ENCODE measurements around the gene DNAAF3. TPM values are rescaled to one million over a fixed set of nuclear protein-coding genes. Genes with fewer than 3 reads are reported as not detected.
A peak's percentile ranks its signal among the peaks of the same experiment; 100 is the strongest.

Gene DNAAF3
- total RNA-seq, 2 donors from 2014 or later: 1.6 TPM

DNA sequence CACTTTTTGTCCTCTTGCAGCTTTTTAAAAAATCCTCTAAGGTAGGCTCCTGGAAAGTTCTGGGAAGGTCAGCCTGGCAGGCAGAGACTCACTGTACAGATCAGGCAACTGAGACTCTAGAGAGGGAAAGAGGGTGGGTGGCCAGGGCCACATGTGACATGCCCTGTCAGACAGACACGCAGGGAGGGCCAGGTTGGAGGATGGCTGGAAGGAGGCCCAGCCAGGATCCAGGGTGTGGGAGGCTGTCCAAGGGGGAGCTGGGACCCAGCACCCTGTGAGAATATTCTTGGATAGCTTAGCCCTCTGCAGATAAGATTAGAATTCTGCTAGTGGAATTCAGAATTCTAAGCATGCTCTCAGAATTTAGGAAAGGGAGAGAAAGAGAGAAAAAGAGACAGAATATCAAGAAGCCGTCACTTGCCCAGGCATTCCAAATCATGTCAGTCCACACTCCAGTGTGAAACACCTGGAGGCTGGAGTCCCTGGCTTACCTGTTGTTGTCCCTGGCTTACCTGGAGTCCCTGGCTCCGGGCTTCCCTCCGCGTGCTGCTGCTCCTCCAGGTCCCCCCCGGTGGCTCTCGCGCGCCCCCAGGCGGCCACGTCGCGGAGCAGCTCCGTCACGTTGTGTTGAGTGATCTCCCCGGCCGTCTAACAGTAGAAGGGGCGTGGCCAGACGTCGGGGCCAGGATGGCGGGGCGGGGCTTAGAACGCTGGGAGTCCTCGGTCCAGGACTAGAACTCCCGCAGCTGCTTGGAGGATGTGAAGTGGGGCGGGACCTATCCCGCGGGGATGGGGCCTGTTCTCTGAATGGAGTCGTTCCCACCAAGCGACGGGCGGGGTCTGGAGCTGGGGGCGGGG is 6.1 kb downstream of the DNAAF3 start:
- Histone ChIP-seq H3K36me3 (replicated peaks in 1 of 2; ENCODE audit: insufficient read depth in 1 of 2, low read depth in 2 of 2) (no peaks in the 10 kb centered on the region), H3K27ac (no peak overlapping the region), H3K9me3 (no peaks in the 10 kb centered on the region), H3K4me1 (peaks cover 11% of the 10 kb centered on the region), H3K4me3 (no peak overlapping the region), H3K27me3 (peaks cover 0 to 38% of the 10 kb centered on the region in 2 donors)
- TF ChIP-seq, protein P1, sequence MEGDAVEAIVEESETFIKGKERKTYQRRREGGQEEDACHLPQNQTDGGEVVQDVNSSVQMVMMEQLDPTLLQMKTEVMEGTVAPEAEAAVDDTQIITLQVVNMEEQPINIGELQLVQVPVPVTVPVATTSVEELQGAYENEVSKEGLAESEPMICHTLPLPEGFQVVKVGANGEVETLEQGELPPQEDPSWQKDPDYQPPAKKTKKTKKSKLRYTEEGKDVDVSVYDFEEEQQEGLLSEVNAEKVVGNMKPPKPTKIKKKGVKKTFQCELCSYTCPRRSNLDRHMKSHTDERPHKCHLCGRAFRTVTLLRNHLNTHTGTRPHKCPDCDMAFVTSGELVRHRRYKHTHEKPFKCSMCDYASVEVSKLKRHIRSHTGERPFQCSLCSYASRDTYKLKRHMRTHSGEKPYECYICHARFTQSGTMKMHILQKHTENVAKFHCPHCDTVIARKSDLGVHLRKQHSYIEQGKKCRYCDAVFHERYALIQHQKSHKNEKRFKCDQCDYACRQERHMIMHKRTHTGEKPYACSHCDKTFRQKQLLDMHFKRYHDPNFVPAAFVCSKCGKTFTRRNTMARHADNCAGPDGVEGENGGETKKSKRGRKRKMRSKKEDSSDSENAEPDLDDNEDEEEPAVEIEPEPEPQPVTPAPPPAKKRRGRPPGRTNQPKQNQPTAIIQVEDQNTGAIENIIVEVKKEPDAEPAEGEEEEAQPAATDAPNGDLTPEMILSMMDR (IDR thresholded peaks at IDR 0.05): peak; percentile 71 to 85 (median 78)
- TF ChIP-seq POLR2A (IDR thresholded peaks at IDR 0.05): no peak
- ATAC-seq (peak; percentile 87), DNase-seq (peak; percentile 84 to 91 (median 86))
- intact Hi-C loops (cut with DNase I): no loop called here
- 4 to 20% methylated on average over 5 to 33 of the region's 33 CpGs for WGBS, 2 donors

DNA sequence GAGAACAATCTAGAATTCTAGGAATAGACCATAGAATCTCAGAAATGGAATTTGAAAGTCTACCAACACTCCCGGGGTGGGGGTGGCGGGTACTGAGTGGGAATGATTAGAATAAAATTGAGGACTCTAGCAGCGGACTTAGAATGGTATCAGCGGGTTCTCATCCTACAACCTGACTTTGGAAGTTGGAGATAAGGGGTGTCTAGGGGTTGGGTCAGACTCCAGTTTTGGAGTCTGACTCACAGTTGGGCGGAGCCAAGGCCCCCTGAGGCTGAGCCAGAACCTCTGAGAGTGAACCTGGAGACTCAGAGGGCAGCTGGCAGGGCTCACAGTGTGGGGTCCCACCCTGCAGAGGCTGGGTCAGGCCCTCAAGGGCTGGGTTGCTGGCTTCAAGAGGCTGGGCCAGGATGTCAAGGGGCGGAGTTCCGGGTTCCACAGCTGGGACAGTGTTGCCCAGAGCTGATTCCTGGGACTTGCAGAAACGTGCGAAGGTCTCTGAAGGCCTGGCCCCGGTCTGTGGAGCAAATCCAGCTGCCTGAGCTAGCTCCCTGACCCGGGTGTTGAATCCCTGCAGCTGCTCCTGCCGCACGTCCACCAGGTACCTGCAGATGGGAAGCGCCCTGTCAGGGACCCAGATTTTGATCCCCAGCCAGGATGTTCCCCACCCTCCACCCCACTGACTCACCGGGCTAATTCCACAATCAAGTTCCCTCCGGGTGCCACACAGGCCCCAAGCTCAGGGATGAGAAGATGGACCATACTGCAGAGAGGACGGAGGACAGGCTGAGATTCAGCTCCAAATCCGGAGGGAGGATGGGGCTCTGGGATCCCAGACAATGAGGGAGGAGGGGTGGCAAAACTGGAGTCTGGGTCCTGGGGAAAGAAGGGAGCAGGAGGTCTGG is 7.3 kb downstream of the DNAAF3 start:
- no peaks in the 10 kb centered on the region for H3K36me3 ChIP-seq (replicated peaks in 1 of 2; ENCODE audit: insufficient read depth in 1 of 2, low read depth in 2 of 2)
- peaks cover 0 to 38% of the 10 kb centered on the region in 2 donors for H3K27me3 ChIP-seq
- H3K9me3 ChIP-seq: no peaks in the 10 kb centered on the region
- 64 to 73% methylated on average over 15 to 18 of the region's 18 CpGs for WGBS, 2 donors
- H3K4me3 ChIP-seq: no peak overlapping the region
- DNase-seq (no peak), ATAC-seq (no peak)
- TF ChIP-seq, protein P1 (IDR thresholded peaks at IDR 0.05): no peak
- no peak for TF ChIP-seq POLR2A (IDR thresholded peaks at IDR 0.05)
- no peak overlapping the region for H3K27ac ChIP-seq
- intact Hi-C loops (cut with DNase I): no loop called here
- H3K4me1 ChIP-seq: peaks cover 11% of the 10 kb centered on the region

DNA sequence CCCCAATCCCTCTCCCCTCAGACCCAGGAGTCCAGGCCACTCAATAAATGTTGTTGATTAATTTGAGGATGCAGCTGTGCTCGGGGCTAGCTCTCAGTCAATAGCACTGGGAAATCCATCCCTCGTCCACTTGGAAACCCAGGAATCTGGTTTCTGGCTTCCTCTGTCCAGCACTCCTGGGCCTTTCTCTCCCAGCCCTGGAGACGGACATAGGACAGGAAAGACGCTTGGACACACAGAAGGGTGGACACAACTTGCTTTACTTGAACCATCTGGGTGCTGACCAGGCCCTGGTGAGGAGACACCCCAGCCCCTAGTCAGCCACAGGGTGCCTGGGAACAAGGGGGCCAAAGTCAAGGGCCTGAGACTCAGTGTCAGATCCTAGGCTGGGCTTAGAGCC is 8.0 kb downstream of the DNAAF3 start:
- ATAC-seq: no peak
- peaks cover 11% of the 10 kb centered on the region for H3K4me1 ChIP-seq

DNA sequence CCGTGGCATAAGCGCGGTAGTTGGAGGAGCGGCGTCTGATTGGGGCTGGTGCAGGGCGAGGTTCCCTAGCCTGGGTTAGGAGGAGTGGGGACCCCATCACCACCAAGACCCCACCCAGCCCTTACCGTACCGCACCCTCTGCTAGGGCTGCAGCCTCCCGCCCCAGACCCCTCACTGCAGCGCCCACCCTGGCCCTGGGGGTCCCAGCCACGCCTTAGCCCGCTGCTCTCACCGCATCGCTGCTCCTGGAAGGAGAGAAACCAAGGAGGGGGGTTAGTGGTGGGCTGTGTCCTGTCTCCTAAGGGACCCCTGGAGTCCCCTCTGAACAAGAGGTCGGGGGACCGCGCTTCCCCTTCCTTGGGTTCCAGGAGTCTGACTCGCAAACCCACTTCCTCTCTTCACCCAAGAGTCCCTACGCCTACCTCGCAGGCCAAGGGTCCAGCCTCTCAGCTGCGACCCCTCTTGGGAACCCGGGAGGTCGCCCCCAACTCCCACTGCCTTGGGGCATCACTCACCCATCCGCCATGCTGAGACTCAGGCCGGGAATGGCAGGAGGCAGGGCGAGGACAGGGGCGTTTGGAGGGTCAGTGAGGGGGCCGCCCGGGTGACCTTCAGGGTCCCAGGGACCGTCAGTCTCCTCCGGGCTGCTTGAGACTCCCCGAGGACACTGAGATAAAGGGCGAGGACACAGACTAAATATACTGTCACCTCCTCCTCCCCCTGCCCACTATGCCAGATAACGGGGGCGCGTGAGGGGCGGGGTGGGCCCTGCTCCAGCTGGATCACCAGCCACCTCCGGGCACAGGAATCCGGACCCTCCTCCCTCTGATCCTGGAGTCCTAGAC is 9.1 kb downstream of the DNAAF3 start, which contains the start of gene TNNI3:
Gene TNNI3, minus strand, starts transcription at position 669 of the 845 bp plus-strand sequence. Its CDS starts 143 bp downstream, at position 526.
- DNase-seq: no peak
- H3K27me3 ChIP-seq: peaks cover 0 to 33% of the 10 kb centered on the region in 2 donors
- H3K9me3 ChIP-seq: no peaks in the 10 kb centered on the region
- H3K4me1 ChIP-seq: peaks cover 11% of the 10 kb centered on the region
- H3K36me3 ChIP-seq (replicated peaks in 1 of 2; ENCODE audit: insufficient read depth in 1 of 2, low read depth in 2 of 2): no peaks in the 10 kb centered on the region
- no peak within 1 kb of the TSS for H3K27ac ChIP-seq
- 29 to 32% methylated on average over 16 to 38 of the region's 39 CpGs for WGBS, 2 donors
- TF ChIP-seq POLR2A (IDR thresholded peaks at IDR 0.05): no peak
- TF ChIP-seq, protein P1 (IDR thresholded peaks at IDR 0.05): no peak
- ATAC-seq: no peak
- no peak within 1 kb of the TSS for H3K4me3 ChIP-seq
- intact Hi-C loops (cut with DNase I): no loop called here

More for the DNA sequence above, 8.0 kb downstream of the DNAAF3 start:
- Histone ChIP-seq H3K27ac (no peak overlapping the region), H3K4me3 (no peak overlapping the region), H3K9me3 (no peaks in the 10 kb centered on the region), H3K27me3 (peaks cover 0 to 38% of the 10 kb centered on the region in 2 donors), H3K36me3 (replicated peaks in 1 of 2; ENCODE audit: insufficient read depth in 1 of 2, low read depth in 2 of 2) (no peaks in the 10 kb centered on the region)
- intact Hi-C loops (cut with DNase I): no loop called here
- no peak for DNase-seq
- TF ChIP-seq POLR2A (IDR thresholded peaks at IDR 0.05): no peak
- TF ChIP-seq, protein P1 (IDR thresholded peaks at IDR 0.05): no peak
- WGBS, 2 donors: 36 to 48% methylated on average over 4 of the region's 4 CpGs
